HEK293T (cell line): ENCODE data around the gene PPP6R1.

Experiments used
- ARNT ChIP-seq: fragments of 450-650 bp; IDR thresholded peaks from 2 replicates; pipeline ENCODE4 v1.6.1; 2017; ENCODE audit warnings: mild to moderate bottlenecking
- BHLHE40 ChIP-seq: fragments of 450-650 bp; IDR thresholded peaks from 2 replicates; pipeline ENCODE4 v1.6.1; 2016; ENCODE audit warnings: mild to moderate bottlenecking, moderate library complexity, borderline replicate concordance
- ELF4 ChIP-seq: fragments of 450-650 bp; IDR thresholded peaks from 2 replicates; pipeline ENCODE4 v1.6.1; 2017; ENCODE audit warnings: antibody characterized with exemption
- FOXA1 ChIP-seq: fragments of 450-650 bp; IDR thresholded peaks from 2 replicates; pipeline ENCODE4 v1.6.1; 2016; ENCODE audit warnings: mild to moderate bottlenecking
- FOXK2 ChIP-seq: fragments of 450-650 bp; IDR thresholded peaks from 2 replicates; pipeline ENCODE4 v1.6.1; 2016; ENCODE audit warnings: mild to moderate bottlenecking
- FOXM1 ChIP-seq: fragments of 450-650 bp; IDR thresholded peaks from 2 replicates; pipeline ENCODE4 v1.6.1; 2017; ENCODE audit warnings: mild to moderate bottlenecking, borderline replicate concordance
- HDGF ChIP-seq: fragments of 450-650 bp; IDR thresholded peaks from 2 replicates; pipeline ENCODE4 v1.6.1; 2017; ENCODE audit warnings: antibody characterized with exemption, borderline replicate concordance
- L3MBTL2 ChIP-seq: fragments of 450-650 bp; conservative IDR thresholded peaks from 2 replicates; pipeline ENCODE4 v1.6.1; 2016; ENCODE audit warnings: mild to moderate bottlenecking
- NFRKB ChIP-seq: fragments of 450-650 bp; IDR thresholded peaks from 2 replicates; pipeline ENCODE4 v1.6.1; 2016; ENCODE audit warnings: mild to moderate bottlenecking, moderate library complexity
- SP1 ChIP-seq: fragments of 450-650 bp; IDR thresholded peaks from 2 replicates; pipeline ENCODE4 v1.6.1; 2017
- SUZ12 ChIP-seq: fragments of 450-650 bp; IDR thresholded peaks from 2 replicates; pipeline ENCODE4 v1.6.1; 2016; ENCODE audit warnings: mild to moderate bottlenecking
- TARDBP ChIP-seq: fragments of 450-650 bp; IDR thresholded peaks from 2 replicates; pipeline ENCODE4 v1.6.1; 2016
- ZNF384 ChIP-seq: fragments of 450-650 bp; IDR thresholded peaks from 2 replicates; pipeline ENCODE4 v1.6.1; 2016
- TF ChIP-seq, protein P1 (sequence below): fragments of 450-650 bp; IDR thresholded peaks from 2 replicates; pipeline ENCODE4 v1.6.1; 2016

DNA sequence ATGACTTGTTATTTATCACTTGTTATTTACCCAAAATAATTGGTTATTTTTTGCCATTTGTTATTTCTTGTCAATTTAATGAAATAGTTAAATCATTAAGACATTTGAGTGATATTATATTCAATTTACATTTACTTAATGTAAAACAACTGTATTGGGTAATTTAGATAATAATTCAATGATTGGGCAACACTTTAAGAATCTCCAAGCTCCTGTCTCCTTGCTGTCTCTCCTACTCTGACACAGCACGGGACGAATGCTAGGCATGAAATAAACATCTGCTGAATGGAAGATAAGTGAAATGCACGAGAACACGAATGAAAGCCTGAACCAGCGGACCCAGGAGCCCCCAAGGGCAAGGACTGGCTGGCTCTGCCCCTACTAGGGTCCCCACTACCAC, 5.7 kb upstream of the PPP6R1 start:
- TF ChIP-seq, protein P1, sequence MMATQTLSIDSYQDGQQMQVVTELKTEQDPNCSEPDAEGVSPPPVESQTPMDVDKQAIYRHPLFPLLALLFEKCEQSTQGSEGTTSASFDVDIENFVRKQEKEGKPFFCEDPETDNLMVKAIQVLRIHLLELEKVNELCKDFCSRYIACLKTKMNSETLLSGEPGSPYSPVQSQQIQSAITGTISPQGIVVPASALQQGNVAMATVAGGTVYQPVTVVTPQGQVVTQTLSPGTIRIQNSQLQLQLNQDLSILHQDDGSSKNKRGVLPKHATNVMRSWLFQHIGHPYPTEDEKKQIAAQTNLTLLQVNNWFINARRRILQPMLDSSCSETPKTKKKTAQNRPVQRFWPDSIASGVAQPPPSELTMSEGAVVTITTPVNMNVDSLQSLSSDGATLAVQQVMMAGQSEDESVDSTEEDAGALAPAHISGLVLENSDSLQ = no peak
- TF ChIP-seq ARNT (no peak), SUZ12 (no peak), TARDBP (no peak), SP1 (no peak), BHLHE40 (no peak), FOXK2 (no peak), HDGF (no peak), L3MBTL2 (no peak), FOXA1 (no peak), ZNF384 (no peak), ELF4 (no peak), NFRKB (no peak), FOXM1 (no peak)
